ENCODE measurements around the gene CDC42EP1. TPM values are rescaled to one million over a fixed set of nuclear protein-coding genes. Genes with fewer than 3 reads are reported as not detected.
A peak's percentile ranks its signal among the peaks of the same experiment; 100 is the strongest.

CDC42EP1 gene
- total RNA-seq, 1 donor from 2014 or later = 5.8 TPM

- no peaks in the 10 kb centered on the region for H3K36me3 ChIP-seq (ENCODE audit: control insufficient read depth, insufficient read depth, low read length)
- no peak for TF ChIP-seq CTCF (IDR thresholded peaks at IDR 0.05; ENCODE audit: insufficient read depth, low read length, severe bottlenecking)
- FAIRE-seq (no peak), DNase-seq (ENCODE audit: low read depth) (no peak)
- H3K4me3 ChIP-seq (ENCODE audit: low read depth, low read length) = no peak overlapping the region
- H3K27me3 ChIP-seq (ENCODE audit: control insufficient read depth, insufficient read depth, low read length) = no peaks in the 10 kb centered on the region
These were observed 3.6 kb upstream of the CDC42EP1 start for GRCh38 chr22:37556710-37557109.

GRCh38 chr22:37557321-37558001 lies 2.8 kb upstream of the CDC42EP1 start:
- no peak for TF ChIP-seq CTCF (IDR thresholded peaks at IDR 0.05; ENCODE audit: insufficient read depth, low read length, severe bottlenecking)
- Histone ChIP-seq H3K36me3 (ENCODE audit: control insufficient read depth, insufficient read depth, low read length) (peaks cover 1% of the 10 kb centered on the region), H3K4me3 (ENCODE audit: low read depth, low read length) (no peak overlapping the region), H3K27me3 (ENCODE audit: control insufficient read depth, insufficient read depth, low read length) (no peaks in the 10 kb centered on the region)
- peak; percentile 18 for FAIRE-seq
- no peak for DNase-seq (ENCODE audit: low read depth)

- no peak for TF ChIP-seq CTCF (IDR thresholded peaks at IDR 0.05; ENCODE audit: insufficient read depth, low read length, severe bottlenecking)
- DNase-seq (ENCODE audit: low read depth) (no peak), FAIRE-seq (no peak)
- Histone ChIP-seq H3K36me3 (ENCODE audit: control insufficient read depth, insufficient read depth, low read length) (peaks cover 1% of the 10 kb centered on the region), H3K27me3 (ENCODE audit: control insufficient read depth, insufficient read depth, low read length) (no peaks in the 10 kb centered on the region), H3K4me3 (ENCODE audit: low read depth, low read length) (no peak overlapping the region)
These were observed 1.5 kb upstream of the CDC42EP1 start for GRCh38 chr22:37558815-37559214.

GRCh38 chr22:37559521-37559900 lies 769 bp upstream of the CDC42EP1 start:
- no peaks in the 10 kb centered on the region for H3K27me3 ChIP-seq (ENCODE audit: control insufficient read depth, insufficient read depth, low read length)
- FAIRE-seq = no peak
- DNase-seq (ENCODE audit: low read depth) = no peak
- no peak for TF ChIP-seq CTCF (IDR thresholded peaks at IDR 0.05; ENCODE audit: insufficient read depth, low read length, severe bottlenecking)
- no peak overlapping the region for H3K4me3 ChIP-seq (ENCODE audit: low read depth, low read length)
- H3K36me3 ChIP-seq (ENCODE audit: control insufficient read depth, insufficient read depth, low read length) = peaks cover 2% of the 10 kb centered on the region

- Histone ChIP-seq H3K4me3 (ENCODE audit: low read depth, low read length) (peak overlapping the region; percentile 88), H3K27me3 (ENCODE audit: control insufficient read depth, insufficient read depth, low read length) (no peaks in the 10 kb centered on the region), H3K36me3 (ENCODE audit: control insufficient read depth, insufficient read depth, low read length) (peaks cover 3% of the 10 kb centered on the region)
- no peak for DNase-seq (ENCODE audit: low read depth)
- TF ChIP-seq CTCF (IDR thresholded peaks at IDR 0.05; ENCODE audit: insufficient read depth, low read length, severe bottlenecking) = no peak
- FAIRE-seq = no peak
These were observed 430 bp downstream of the CDC42EP1 start for GRCh38 chr22:37560608-37561211.

Measured in bronchial epithelial cell (primary cell).